Thyroid gland (tissue), 4 donors: Measurements from ENCODE around the gene ABCC11. TPM values are rescaled to one million over a fixed set of nuclear protein-coding genes. Genes with fewer than 3 reads are reported as not detected.

ENCODE experiments used
- DNase-seq, 2 donors: peaks; one replicate each; pipeline ENCODE4 v3.0.0-alpha.2; 2019
- H3K27ac ChIP-seq, 3 donors: fragments of 200-600 bp; sonication (generic); 1 replicate in 2 of 3; 2 replicates in 1 of 3; pipeline ENCODE4 v1.5.1; 2016 to 2019; ENCODE audit warnings: mild to moderate bottlenecking in 1 of 3, moderate library complexity in 1 of 3
- H3K27me3 ChIP-seq: fragments of 200-600 bp; sonication (generic); one replicate; pipeline ENCODE4 v1.5.1; 2019
- H3K36me3 ChIP-seq, 2 donors: fragments of 200-600 bp; sonication (generic); one replicate each; pipeline ENCODE4 v1.5.1; 2016 to 2019
- H3K4me1 ChIP-seq, 2 donors: fragments of 200-600 bp; sonication (generic); one replicate each; pipeline ENCODE4 v1.5.1; 2017 to 2019
- H3K4me3 ChIP-seq, 3 donors: fragments of 200-600 bp; sonication (generic); replicated peaks in 1 of 3; 1 replicate in 2 of 3; 2 replicates in 1 of 3; pipeline ENCODE4 v1.5.1; 2016; ENCODE audit warnings: mild to moderate bottlenecking in 1 of 3
- H3K9me3 ChIP-seq: fragments of 200-600 bp; sonication (generic); one replicate; pipeline ENCODE4 v1.5.1; 2017
- POLR2A ChIP-seq, 2 donors: fragments of 450-650 bp; IDR thresholded peaks; one replicate each; pipeline ENCODE4 v1.6.1; 2017; ENCODE audit warnings: antibody characterized with exemption in 2 of 2, mild to moderate bottlenecking in 2 of 2, moderate library complexity in 1 of 2
- WGBS, 2 donors: methylation state at CpG; one replicate each; pipeline ENCODE4 v1.1.5; 2017; 5-methylcytosine and 5-hydroxymethylcytosine counted together
- intact Hi-C: fragments of 100-400 bp; cut with DNase I; formaldehyde crosslinking; loops from one replicate; pipeline ENCODE4 v1.15.1; 2023
- total RNA-seq, 4 donors: library from RNA; depleted of rRNA; stranded (reverse); fragments of >200 nt; gene quantifications; one replicate each; pipeline ENCODE4 v1.2.3, GENCODE V29; 2016
- TF ChIP-seq, protein P1 (sequence below), 6 experiments: fragments of 200-600 bp in 3 of 6; fragments of 450-650 bp in 3 of 6; sonication (generic) in 3 of 6; IDR thresholded peaks; one replicate each; pipeline ENCODE4 v1.5.1; 2016 to 2019; ENCODE audit warnings: antibody characterized with exemption in 6 of 6, mild to moderate bottlenecking in 2 of 6, inconsistent platforms in 1 of 6, moderate library complexity in 1 of 6

Gene ABCC11
- total RNA-seq, 4 donors from 2014 or later: 0.27 TPM; not detected in 3

- H3K27me3 ChIP-seq: no peaks in the 10 kb centered on the region
- H3K27ac ChIP-seq: peak overlapping the region; percentile 14 to 46 (median 29)
- peaks cover 8 to 11% of the 10 kb centered on the region in 2 donors for H3K4me1 ChIP-seq
- no peak overlapping the region for H3K4me3 ChIP-seq
- TF ChIP-seq, protein P1, sequence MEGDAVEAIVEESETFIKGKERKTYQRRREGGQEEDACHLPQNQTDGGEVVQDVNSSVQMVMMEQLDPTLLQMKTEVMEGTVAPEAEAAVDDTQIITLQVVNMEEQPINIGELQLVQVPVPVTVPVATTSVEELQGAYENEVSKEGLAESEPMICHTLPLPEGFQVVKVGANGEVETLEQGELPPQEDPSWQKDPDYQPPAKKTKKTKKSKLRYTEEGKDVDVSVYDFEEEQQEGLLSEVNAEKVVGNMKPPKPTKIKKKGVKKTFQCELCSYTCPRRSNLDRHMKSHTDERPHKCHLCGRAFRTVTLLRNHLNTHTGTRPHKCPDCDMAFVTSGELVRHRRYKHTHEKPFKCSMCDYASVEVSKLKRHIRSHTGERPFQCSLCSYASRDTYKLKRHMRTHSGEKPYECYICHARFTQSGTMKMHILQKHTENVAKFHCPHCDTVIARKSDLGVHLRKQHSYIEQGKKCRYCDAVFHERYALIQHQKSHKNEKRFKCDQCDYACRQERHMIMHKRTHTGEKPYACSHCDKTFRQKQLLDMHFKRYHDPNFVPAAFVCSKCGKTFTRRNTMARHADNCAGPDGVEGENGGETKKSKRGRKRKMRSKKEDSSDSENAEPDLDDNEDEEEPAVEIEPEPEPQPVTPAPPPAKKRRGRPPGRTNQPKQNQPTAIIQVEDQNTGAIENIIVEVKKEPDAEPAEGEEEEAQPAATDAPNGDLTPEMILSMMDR (IDR thresholded peaks at IDR 0.05): no peak
- no peak for TF ChIP-seq POLR2A (IDR thresholded peaks at IDR 0.05)
- H3K9me3 ChIP-seq: no peaks in the 10 kb centered on the region
- peak; percentile 90 to 92 for DNase-seq
- intact Hi-C loops: no loop called here
- 25 to 26% methylated on average over 5 of the region's 5 CpGs for whole genome bisulfite sequencing, 2 donors
- no peaks in the 10 kb centered on the region for H3K36me3 ChIP-seq
Observed at GRCh38 chr16:48194828-48195556, 52.3 kb downstream of the ABCC11 start.

- no peak for TF ChIP-seq POLR2A (IDR thresholded peaks at IDR 0.05)
- TF ChIP-seq, protein P1 (IDR thresholded peaks at IDR 0.05): no peak
- peaks cover 8 to 11% of the 10 kb centered on the region in 2 donors for H3K4me1 ChIP-seq
- no peak for DNase-seq
- H3K36me3 ChIP-seq: no peaks in the 10 kb centered on the region
- intact Hi-C loops: no loop called here
- no peak overlapping the region for H3K27ac ChIP-seq
- 81 to 92% methylated on average over 7 of the region's 7 CpGs for WGBS, 2 donors
- no peaks in the 10 kb centered on the region for H3K9me3 ChIP-seq
- no peaks in the 10 kb centered on the region for H3K27me3 ChIP-seq
- H3K4me3 ChIP-seq: no peak overlapping the region
Observed at GRCh38 chr16:48193846-48194245, 53.5 kb downstream of the ABCC11 start.

GRCh38 chr16:48188449-48189102, 58.8 kb downstream of the ABCC11 start:
- 77 to 81% methylated on average over 6 of the region's 6 CpGs for whole genome bisulfite sequencing, 2 donors
- Histone ChIP-seq H3K4me1 (no peaks in the 10 kb centered on the region), H3K4me3 (no peak overlapping the region), H3K36me3 (no peaks in the 10 kb centered on the region), H3K9me3 (no peaks in the 10 kb centered on the region), H3K27ac (no peak overlapping the region), H3K27me3 (no peaks in the 10 kb centered on the region)
- TF ChIP-seq, protein P1 (IDR thresholded peaks at IDR 0.05): no peak
- TF ChIP-seq POLR2A (IDR thresholded peaks at IDR 0.05): no peak
- no peak for DNase-seq
- intact Hi-C loops: no loop called here

GRCh38 chr16:48187779-48188178, 59.6 kb downstream of the ABCC11 start:
- no peaks in the 10 kb centered on the region for H3K4me1 ChIP-seq
- no peaks in the 10 kb centered on the region for H3K27me3 ChIP-seq
- H3K9me3 ChIP-seq: no peaks in the 10 kb centered on the region
- WGBS, 2 donors: 92 to 95% methylated on average over 4 of the region's 4 CpGs
- H3K36me3 ChIP-seq: no peaks in the 10 kb centered on the region
- H3K4me3 ChIP-seq: no peak overlapping the region
- TF ChIP-seq, protein P1 (IDR thresholded peaks at IDR 0.05): no peak
- no peak for TF ChIP-seq POLR2A (IDR thresholded peaks at IDR 0.05)
- intact Hi-C loops: no loop called here
- DNase-seq: no peak
- H3K27ac ChIP-seq: no peak overlapping the region

DNA sequence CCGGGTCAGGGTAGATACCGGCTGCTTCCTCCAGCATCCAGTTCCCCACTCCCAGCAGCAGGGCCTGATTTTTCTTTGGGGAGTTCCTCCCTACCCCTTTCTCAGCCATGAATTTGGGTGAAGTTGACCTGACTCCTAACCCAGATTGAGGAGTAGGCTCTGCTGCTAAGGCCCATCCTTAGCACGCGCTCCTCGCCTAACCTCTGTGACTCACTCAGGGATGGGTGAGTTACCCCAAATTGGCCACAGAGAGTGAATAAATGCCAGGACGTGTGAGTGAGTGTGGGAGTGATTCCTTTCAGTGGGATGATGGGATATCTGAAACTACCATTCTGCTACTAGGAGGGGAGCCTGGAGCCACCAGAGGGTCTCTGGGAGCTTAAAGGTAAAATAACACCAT, 62.7 kb downstream of the ABCC11 start:
- Histone ChIP-seq H3K36me3 (no peaks in the 10 kb centered on the region), H3K9me3 (no peaks in the 10 kb centered on the region), H3K4me1 (no peaks in the 10 kb centered on the region), H3K4me3 (no peak overlapping the region), H3K27me3 (no peaks in the 10 kb centered on the region), H3K27ac (no peak overlapping the region)
- DNase-seq: no peak
- WGBS, 2 donors: 89 to 93% methylated on average over 6 of the region's 6 CpGs
- intact Hi-C loops: no loop called here
- TF ChIP-seq, protein P1 (IDR thresholded peaks at IDR 0.05): no peak
- TF ChIP-seq POLR2A (IDR thresholded peaks at IDR 0.05): no peak
